ENCODE results near the gene CHMP2A. TPM values are rescaled to one million over a fixed set of nuclear protein-coding genes. Genes with fewer than 3 reads are reported as not detected.

CHMP2A gene
- total and polyA plus RNA-seq, 10 of the 15 experiments (the other 5 are each of a cell fraction or from before 2014, with no cell fraction given), result 69.5 to 172 (median 109) TPM

DNA sequence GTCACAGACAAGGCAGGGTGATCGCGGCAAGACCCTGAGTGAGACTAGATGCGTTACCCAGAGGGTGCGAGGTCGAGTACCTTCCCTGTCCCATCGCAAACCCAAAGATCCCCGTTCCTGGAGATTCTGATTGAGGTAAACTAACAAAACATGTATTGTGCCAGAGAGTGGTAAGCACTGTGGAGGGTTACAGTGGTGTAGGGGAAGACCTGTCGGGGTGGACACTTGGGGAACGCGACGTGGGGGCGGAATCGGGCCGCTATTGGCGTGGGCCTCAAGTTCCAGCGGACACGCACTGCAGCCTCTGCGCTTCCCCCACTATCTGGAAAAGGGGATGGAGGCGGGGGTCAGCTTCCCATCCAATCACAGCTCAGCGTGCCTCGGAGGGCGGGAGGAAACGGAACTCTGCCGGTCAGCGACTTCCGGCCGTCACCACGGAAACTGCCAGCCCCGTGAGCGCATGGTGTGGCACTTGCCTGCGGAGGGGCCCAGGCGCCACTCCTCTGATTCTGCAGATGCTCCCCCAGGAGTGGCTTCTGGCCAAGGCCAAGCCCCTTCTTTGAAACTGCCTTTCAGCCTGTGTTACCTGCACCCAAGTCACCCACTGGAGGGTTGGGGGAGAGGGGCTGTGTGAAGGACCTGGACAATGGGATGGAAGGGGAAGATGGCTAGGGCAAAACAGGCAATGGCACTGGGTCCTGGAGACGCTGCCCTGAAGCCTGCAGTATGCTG, 4.5 kb upstream of the CHMP2A start (continued):
- TF ChIP-seq SKIL (IDR thresholded peaks at IDR 0.05; ENCODE audit: low read depth, poor library complexity, severe bottlenecking) (no peak), STAT3 (IDR thresholded peaks at IDR 0.05; ENCODE audit: low read depth, low read length) (no peak), MLLT1 (IDR thresholded peaks at IDR 0.05) (peak; percentile 92), POU2F2 (IDR thresholded peaks at IDR 0.05; ENCODE audit: borderline replicate concordance, low read depth, low read length) (no peak), CEBPZ (IDR thresholded peaks at IDR 0.05; ENCODE audit: low read depth, low read length) (peak; percentile 28; the same call in 1 of the 2 replicates), MTA3 (IDR thresholded peaks at IDR 0.05; ENCODE audit: borderline replicate concordance, low read length) (no peak), HDAC2 (IDR thresholded peaks at IDR 0.05) (peak; percentile 1; the same call in 1 of the 2 replicates), BHLHE40 (IDR thresholded peaks at IDR 0.05; ENCODE audit: borderline replicate concordance in 1 of 2, low read depth in 2 of 2, low read length in 1 of 2) (peak; percentile 61 to 84; a peak in 3 of 4 replicates), CBX5 (IDR thresholded peaks at IDR 0.05; ENCODE audit: low read depth) (no peak), MYB (IDR thresholded peaks at IDR 0.05; ENCODE audit: borderline replicate concordance, low read depth, low read length) (no peak), RB1 (IDR thresholded peaks at IDR 0.05; ENCODE audit: borderline replicate concordance) (no peak), BMI1 (IDR thresholded peaks at IDR 0.05; ENCODE audit: borderline replicate concordance) (no peak), HCFC1 (IDR thresholded peaks at IDR 0.05; ENCODE audit: low read length) (peak; percentile 53; the same call in 1 of the 2 replicates), PAX8 (IDR thresholded peaks at IDR 0.05) (no peak), EZH2 (IDR thresholded peaks at IDR 0.05; ENCODE audit: borderline replicate concordance, control insufficient read depth, low read depth, low read length) (no peak)
- TF ChIP-seq, protein P1, sequence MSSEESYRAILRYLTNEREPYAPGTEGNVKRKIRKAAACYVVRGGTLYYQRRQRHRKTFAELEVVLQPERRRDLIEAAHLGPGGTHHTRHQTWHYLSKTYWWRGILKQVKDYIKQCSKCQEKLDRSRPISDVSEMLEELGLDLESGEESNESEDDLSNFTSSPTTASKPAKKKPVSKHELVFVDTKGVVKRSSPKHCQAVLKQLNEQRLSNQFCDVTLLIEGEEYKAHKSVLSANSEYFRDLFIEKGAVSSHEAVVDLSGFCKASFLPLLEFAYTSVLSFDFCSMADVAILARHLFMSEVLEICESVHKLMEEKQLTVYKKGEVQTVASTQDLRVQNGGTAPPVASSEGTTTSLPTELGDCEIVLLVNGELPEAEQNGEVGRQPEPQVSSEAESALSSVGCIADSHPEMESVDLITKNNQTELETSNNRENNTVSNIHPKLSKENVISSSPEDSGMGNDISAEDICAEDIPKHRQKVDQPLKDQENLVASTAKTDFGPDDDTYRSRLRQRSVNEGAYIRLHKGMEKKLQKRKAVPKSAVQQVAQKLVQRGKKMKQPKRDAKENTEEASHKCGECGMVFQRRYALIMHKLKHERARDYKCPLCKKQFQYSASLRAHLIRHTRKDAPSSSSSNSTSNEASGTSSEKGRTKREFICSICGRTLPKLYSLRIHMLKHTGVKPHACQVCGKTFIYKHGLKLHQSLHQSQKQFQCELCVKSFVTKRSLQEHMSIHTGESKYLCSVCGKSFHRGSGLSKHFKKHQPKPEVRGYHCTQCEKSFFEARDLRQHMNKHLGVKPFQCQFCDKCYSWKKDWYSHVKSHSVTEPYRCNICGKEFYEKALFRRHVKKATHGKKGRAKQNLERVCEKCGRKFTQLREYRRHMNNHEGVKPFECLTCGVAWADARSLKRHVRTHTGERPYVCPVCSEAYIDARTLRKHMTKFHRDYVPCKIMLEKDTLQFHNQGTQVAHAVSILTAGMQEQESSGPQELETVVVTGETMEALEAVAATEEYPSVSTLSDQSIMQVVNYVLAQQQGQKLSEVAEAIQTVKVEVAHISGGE (CRISPR knock-in tag; IDR thresholded peaks at IDR 0.05), result peak; percentile 8; the same call in 1 of the 2 replicates

Measured in GM12878 (cell line).